HepG2 (cell line): Measurements from ENCODE around the gene SERINC1. TPM values are rescaled to one million over a fixed set of nuclear protein-coding genes. Genes with fewer than 3 reads are reported as not detected.
A peak's percentile ranks its signal among the peaks of the same experiment; 100 is the strongest.
"Not testable (repeated sequence)": the region's sequence is repeated elsewhere in the genome, so short reads cannot be mapped to it uniquely, and the experiment has no call there.

Experiments used
- ATAC-seq: fragments of 200-7000 bp; cut with Tn5 transposase; 3 replicates; pipeline ENCODE4 v1.9.1; 2020; ENCODE audit warnings: mild to moderate bottlenecking, moderate library complexity
- BruUV-seq: library from RNA; stranded (reverse); fragments of 400-500 nt; replicated peaks from 2 replicates; lab custom pipeline; 2021; lab: Mats Ljungman, UMichigan
- CTCF ChIA-PET: fragments of 300-600 bp; formaldehyde crosslinking; extraction: SDS; loops from one replicate; lab custom pipeline; 2021; ENCODE audit warnings: low total read pairs, inconsistent platforms, low intra/inter-chr PET ratio; lab: Yijun Ruan, JAX
- POLR2A ChIA-PET: fragments of 350-600 bp; sonication (Branson Sonifier 250); formaldehyde crosslinking; loops from one replicate; lab custom pipeline; 2020; ENCODE audit warnings: antibody characterized with exemption, inconsistent platforms; lab: Yijun Ruan, JAX
- DNase-seq: peaks from one replicate; pipeline ENCODE4 v3.0.0-alpha.2; 2015; ENCODE audit warnings: low spot score
- FAIRE-seq: peaks from 3 replicates; lab custom pipeline; 2011; peaks lifted over from hg19 to GRCh38; lab: Jason Lieb, UNC
- H2AFZ ChIP-seq: one replicate; pipeline ENCODE4 v1.6.1; 2011; ENCODE audit warnings: low read length, inconsistent platforms
- H3K27ac ChIP-seq: fragments of 300-600 bp; 3 replicates; pipeline ENCODE4 v1.8.0; 2011; ENCODE audit warnings: mixed run types, mild to moderate bottlenecking, mixed read lengths, low read length, inconsistent platforms; ENCODE audit not compliant: insufficient read depth; ENCODE audit errors: extremely low read length
- H3K27me3 ChIP-seq, 2 experiments: fragments of 200-600 bp in 1 of 2; 2 replicates in 1 of 2; 3 replicates in 1 of 2; pipeline versions ENCODE4 v1.6.0 to v1.8.0; 2011; ENCODE audit warnings: low read length in 2 of 2, mild to moderate bottlenecking in 2 of 2, moderate library complexity in 2 of 2, inconsistent platforms in 1 of 2; ENCODE audit not compliant: insufficient read depth in 2 of 2, control insufficient read depth in 1 of 2
- H3K36me3 ChIP-seq, 2 experiments: fragments of 200-600 bp in 1 of 2; replicated peaks in 1 of 2; 2 replicates in 1 of 2; 3 replicates in 1 of 2; pipeline versions ENCODE4 v1.5.1 to v1.8.0; 2011; ENCODE audit warnings: low read length in 2 of 2, inconsistent platforms in 1 of 2; ENCODE audit not compliant: insufficient read depth in 2 of 2, control insufficient read depth in 1 of 2
- H3K4me1 ChIP-seq: 2 replicates; pipeline ENCODE4 v1.5.1; 2012; ENCODE audit warnings: low read length, inconsistent platforms; ENCODE audit not compliant: insufficient read depth
- H3K4me2 ChIP-seq: 2 replicates; pipeline ENCODE4 v1.6.0; 2011; ENCODE audit warnings: low read depth, low read length, inconsistent platforms
- H3K4me3 ChIP-seq, 3 experiments: fragments of 200-600 bp in 1 of 3; sonication (generic), shearing (Covaris generic) in 1 of 3; replicated peaks in 1 of 3; 2 replicates each; pipeline ENCODE4 v1.5.1; 2011 to 2016; ENCODE audit warnings: low read length in 3 of 3, inconsistent platforms in 2 of 3, low read depth in 2 of 3, mild to moderate bottlenecking in 2 of 3, control low read depth in 1 of 3, mixed read lengths in 1 of 3; ENCODE audit not compliant: insufficient read depth in 1 of 3
- H3K79me2 ChIP-seq: one replicate; pipeline ENCODE4 v1.6.1; 2011; ENCODE audit warnings: low read length, inconsistent platforms; ENCODE audit not compliant: insufficient read depth
- H3K9ac ChIP-seq: 2 replicates; pipeline ENCODE4 v1.6.0; 2011; ENCODE audit warnings: mild to moderate bottlenecking, low read depth, low read length, inconsistent platforms; ENCODE audit not compliant: insufficient read depth
- H3K9me3 ChIP-seq: 2 replicates; pipeline ENCODE4 v1.5.1; 2012; ENCODE audit warnings: mild to moderate bottlenecking, low read length
- H4K20me1 ChIP-seq: 2 replicates; pipeline ENCODE4 v1.6.0; 2011; ENCODE audit warnings: inconsistent platforms, mild to moderate bottlenecking, low read length, moderate library complexity; ENCODE audit not compliant: insufficient read depth
- CHCHD3 ChIP-seq: sonication (generic); formaldehyde crosslinking; IDR thresholded peaks from 2 replicates; pipeline ENCODE4 v1.8.0; 2022; ENCODE audit warnings: mild to moderate bottlenecking, missing genetic modification reagents, moderate library complexity
- HDAC1 ChIP-seq: sonication (generic); formaldehyde crosslinking; IDR thresholded peaks from 2 replicates; pipeline ENCODE4 v1.5.1; 2020; ENCODE audit warnings: mild to moderate bottlenecking, missing genetic modification reagents
- KAT2B ChIP-seq: fragments of 150-350 bp; IDR thresholded peaks from 2 replicates; pipeline ENCODE4 v1.6.1; 2014; ENCODE audit warnings: low read depth, low read length, borderline replicate concordance
- KMT2B ChIP-seq: IDR thresholded peaks from 2 replicates; pipeline ENCODE4 v1.6.1; 2016; ENCODE audit warnings: missing genetic modification reagents, missing compliant biosample characterization
- ONECUT2 ChIP-seq: sonication (generic); formaldehyde crosslinking; IDR thresholded peaks from 2 replicates; pipeline ENCODE4 v1.4.0; 2020; ENCODE audit warnings: missing genetic modification reagents
- SOX13 ChIP-seq, 3 experiments: fragments of 450-650 bp in 1 of 3; sonication (generic) in 1 of 3; formaldehyde crosslinking in 1 of 3; IDR thresholded peaks in 2 of 3; conservative IDR thresholded peaks in 1 of 3; 2 replicates each; pipeline versions ENCODE4 v1.5.0 to v1.6.1; 2016 to 2020; ENCODE audit warnings: antibody characterized with exemption in 1 of 3, mild to moderate bottlenecking in 1 of 3, missing compliant biosample characterization in 1 of 3, missing genetic modification reagents in 1 of 3, moderate library complexity in 1 of 3
- ZFP82 ChIP-seq: sonication (generic); formaldehyde crosslinking; IDR thresholded peaks from 2 replicates; pipeline ENCODE4 v1.5.1; 2020; ENCODE audit warnings: mild to moderate bottlenecking, missing genetic modification reagents, borderline replicate concordance
- ZKSCAN1 ChIP-seq: fragments of 150-350 bp; IDR thresholded peaks from 2 replicates; pipeline ENCODE4 v1.6.1; 2014; ENCODE audit warnings: low read length
- ZMYM3 ChIP-seq: sonication (generic); formaldehyde crosslinking; IDR thresholded peaks from 2 replicates; pipeline ENCODE4 v1.5.1; 2020; ENCODE audit warnings: mild to moderate bottlenecking, missing genetic modification reagents
- ZNF235 ChIP-seq: sonication (generic); formaldehyde crosslinking; IDR thresholded peaks from 2 replicates; pipeline ENCODE4 v1.8.1; 2023; ENCODE audit warnings: mild to moderate bottlenecking, missing genetic modification reagents, borderline replicate concordance
- ZNF460 ChIP-seq: sonication (generic); formaldehyde crosslinking; IDR thresholded peaks from 2 replicates; pipeline ENCODE4 v1.5.1; 2020; ENCODE audit warnings: missing genetic modification reagents, mild to moderate bottlenecking, borderline replicate concordance
- WGBS: methylation state at CpG from one replicate; pipeline ENCODE4 v1.1.6; 2017; ENCODE audit warnings: low lambda C conversion rate; 5-methylcytosine and 5-hydroxymethylcytosine counted together
- in situ Hi-C: cut with HindIII; loops from 2 replicates; pipeline ENCODE4 v1.10.0; 2017; ENCODE audit warnings: low pct_unique_long_range_greater_than_20kb; ENCODE audit not compliant: extremely low pct_ligation_motif_present
- intact Hi-C: fragments of 100-400 bp; cut with micrococcal nuclease; formaldehyde crosslinking; loops from one replicate; pipeline ENCODE4 v1.10.0; 2022; ENCODE audit not compliant: unreplicated experiment
- polyA plus RNA-seq, 8 experiments: library from polyadenylated mRNA; depleted of rRNA in 3 of 8; stranded (reverse) in 7 of 8; unstranded in 1 of 8; fragments of >200 nt; fragmentation: Illumina TruSeq in 4 of 8; extraction: Trizol in 4 of 8; gene quantifications; 2 replicates each; pipeline versions ENCODE4 v1.2.1 to v1.2.3, GENCODE V29; 2011 to 2016; ENCODE audit warnings: low read depth in 4 of 8, missing spikeins in 1 of 8, mixed read lengths in 1 of 8; ENCODE audit not compliant: insufficient read depth in 1 of 8
- total RNA-seq, 5 experiments: library from RNA; depleted of rRNA; stranded (reverse); fragments of >200 nt; fragmentation: Illumina TruSeq; extraction: Trizol; gene quantifications; 2 replicates each; pipeline ENCODE4 v1.2.3, GENCODE V29; 2016; ENCODE audit warnings: low read depth in 1 of 5

Gene SERINC1
- total and polyA plus RNA-seq, 2 of the 13 experiments (the other 11 are each of a cell fraction or from before 2014, with no cell fraction given): 93.5 to 112 TPM

DNA sequence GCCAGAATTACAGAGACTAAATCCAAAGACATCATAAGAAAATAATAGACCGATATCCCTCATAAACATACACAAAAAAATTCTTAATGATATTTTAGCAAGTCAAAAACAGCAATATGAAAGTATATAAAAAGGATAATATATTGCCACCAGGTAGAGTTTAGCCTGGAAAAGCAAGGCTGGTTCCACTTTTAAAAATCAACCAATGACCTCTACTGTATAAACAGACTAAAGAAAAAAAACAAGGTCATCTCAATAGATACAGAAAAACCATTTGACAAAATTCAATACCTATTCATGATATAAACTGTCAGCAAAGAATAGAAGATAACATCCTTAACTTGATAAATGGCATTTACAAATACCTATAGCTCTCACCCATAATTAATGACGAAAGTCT is 9.7 kb downstream of the SERINC1 start:
- Histone ChIP-seq H3K4me3 (no peak overlapping the region), H3K27me3 (no peaks in the 10 kb centered on the region), H4K20me1 (peaks cover 82% of the 10 kb centered on the region), H3K4me2 (no peak overlapping the region), H3K9ac (no peak overlapping the region), H3K79me2 (peaks cover 87% of the 10 kb centered on the region), H3K36me3 (peaks cover 2 to 34% of the 10 kb centered on the region in 2 experiments), H3K9me3 (no peaks in the 10 kb centered on the region), H3K4me1 (peaks cover 31% of the 10 kb centered on the region), H2AFZ (no peak overlapping the region), H3K27ac (no peak overlapping the region)
- in situ Hi-C loops: no loop called here
- ChIA-PET POLR2A (no interaction called here), CTCF (no interaction called here)
- ATAC-seq (no peak), DNase-seq (no peak), FAIRE-seq (no peak)
- intact Hi-C loops: no loop called here
- WGBS: 95% methylated on average over 2 of the region's 2 CpGs
- BruUV-seq: no TSS peak
- TF ChIP-seq ZKSCAN1 (no peak), KMT2B (no peak), CHCHD3 (no peak), ZNF235 (CRISPR knock-in tag) (no peak)

DNA sequence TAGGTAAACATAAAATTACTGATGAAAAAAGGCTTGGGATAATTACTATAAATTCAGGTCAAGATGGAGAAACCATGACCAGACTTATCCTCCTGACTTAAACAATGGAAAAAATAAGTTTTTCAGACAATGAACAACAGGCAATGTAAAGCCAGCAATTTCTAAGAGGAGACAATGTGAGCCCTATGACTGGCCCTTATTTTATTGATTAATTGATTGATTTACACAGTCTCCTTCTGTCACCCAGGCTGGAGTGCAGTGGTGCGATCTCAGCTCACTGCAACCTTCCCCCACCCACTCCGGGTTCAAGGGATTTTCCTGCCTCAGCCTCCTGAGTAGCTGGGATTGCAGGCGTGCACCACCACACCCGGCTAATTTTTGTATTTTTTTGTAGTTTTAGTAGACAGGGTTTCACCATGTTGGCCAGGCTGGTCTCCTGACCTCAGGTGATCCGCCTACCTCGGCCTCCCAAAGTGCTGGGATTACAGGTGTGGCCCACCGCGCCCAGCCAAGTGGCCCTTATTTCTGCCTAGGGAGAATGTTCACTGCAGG is 11.7 kb downstream of the SERINC1 start:
- H3K4me2 ChIP-seq; H3K27me3 ChIP-seq; H3K27ac ChIP-seq; H3K4me3 ChIP-seq; BruUV-seq; intact Hi-C loops; H3K9me3 ChIP-seq; DNase-seq; H2AFZ ChIP-seq; H3K9ac ChIP-seq; POLR2A ChIA-PET; FAIRE-seq; CTCF ChIA-PET; in situ Hi-C loops; TF ChIP-seq SOX13 (IDR thresholded peaks at IDR 0.05): not testable (repeated sequence)
- 0 out of 2 replicates have a peak, but pooled peaks have one; percentile 43 for TF ChIP-seq ZFP82 (CRISPR knock-in tag)
- TF ChIP-seq ZNF460: peak; percentile 90
- TF ChIP-seq HDAC1: 0 out of 2 replicates have a peak, but pooled peaks have one; percentile 15
- TF ChIP-seq KAT2B: peak; percentile 95
- TF ChIP-seq ZMYM3 (CRISPR knock-in tag): 0 out of 2 replicates have a peak, but pooled peaks have one; percentile 41
- peak; percentile 45; the same call in 1 of the 2 replicates for TF ChIP-seq ONECUT2 (CRISPR knock-in tag)
- TF ChIP-seq SOX13 (CRISPR knock-in tag; conservative IDR thresholded peaks at IDR 0.05 in 1 of 2, IDR thresholded peaks at IDR 0.05 in 1 of 2): peak in 1 of 2 experiments; percentile 47; a peak in 2 of 4 replicates
- peaks cover 68% of the 10 kb centered on the region for H3K79me2 ChIP-seq
- H3K4me1 ChIP-seq: peaks cover 31% of the 10 kb centered on the region
- WGBS: 97% methylated on average over 8 of the region's 8 CpGs
- ATAC-seq: peak; percentile 27; the same call in 2 of the 3 replicates
- H4K20me1 ChIP-seq: peaks cover 66% of the 10 kb centered on the region
- H3K36me3 ChIP-seq: peaks cover 2 to 35% of the 10 kb centered on the region in 2 experiments
